ENCODE data around the gene PPAT.
A peak's percentile ranks its signal among the peaks of the same experiment; 100 is the strongest.

The PPAT gene

GRCh38 chr4:56406151-56406550 is 29.3 kb downstream of the PPAT start:
- TF ChIP-seq CTCF (conservative IDR thresholded peaks at IDR 0.05), result no peak
- no peak for TF ChIP-seq ZFX (IDR thresholded peaks at IDR 0.05)
- no peak overlapping the region for H3K27ac ChIP-seq

GRCh38 chr4:56405016-56405415 is 30.4 kb downstream of the PPAT start:
- no peak for TF ChIP-seq CTCF (conservative IDR thresholded peaks at IDR 0.05)
- no peak for TF ChIP-seq ZFX (IDR thresholded peaks at IDR 0.05)
- no peak overlapping the region for H3K27ac ChIP-seq

GRCh38 chr4:56400560-56400959 is 34.9 kb downstream of the PPAT start:
- TF ChIP-seq CTCF (conservative IDR thresholded peaks at IDR 0.05) (no peak), ZFX (IDR thresholded peaks at IDR 0.05) (no peak)
- no peak overlapping the region for H3K27ac ChIP-seq

- no peak for TF ChIP-seq CTCF (conservative IDR thresholded peaks at IDR 0.05)
- no peak for TF ChIP-seq ZFX (IDR thresholded peaks at IDR 0.05)
- no peak overlapping the region for H3K27ac ChIP-seq
Observed at GRCh38 chr4:56391270-56391669, 44.1 kb downstream of the PPAT start.

GRCh38 chr4:56389558-56389957 is 45.9 kb downstream of the PPAT start:
- no peak for TF ChIP-seq CTCF (conservative IDR thresholded peaks at IDR 0.05)
- no peak for TF ChIP-seq ZFX (IDR thresholded peaks at IDR 0.05)
- no peak overlapping the region for H3K27ac ChIP-seq

GRCh38 chr4:56388306-56388705 is 47.1 kb downstream of the PPAT start:
- H3K27ac ChIP-seq, result peak overlapping the region; percentile 76; the same call in 1 of the 2 replicates
- no peak for TF ChIP-seq ZFX (IDR thresholded peaks at IDR 0.05)
- no peak for TF ChIP-seq CTCF (conservative IDR thresholded peaks at IDR 0.05)

GRCh38 chr4:56387023-56388001 is 48.1 kb downstream of the PPAT start, which contains the start of gene AASDH:
Gene AASDH, minus strand, starts transcription at chr4:56387491. Its CDS starts 3,192 bp downstream, at chr4:56384299.
- TF ChIP-seq CTCF (conservative IDR thresholded peaks at IDR 0.05) (no peak), ZFX (IDR thresholded peaks at IDR 0.05) (peak; percentile 54)
- H3K27ac ChIP-seq, result peak within 1 kb of the TSS; percentile 76

Data from C4-2B (cell line).